Suprapubic skin (tissue), 4 donors: ENCODE results near the gene GRIP2. TPM values are rescaled to one million over a fixed set of nuclear protein-coding genes. Genes with fewer than 3 reads are reported as not detected.

Experiments used
- DNase-seq, 2 donors: peaks; one replicate each; pipeline ENCODE4 v3.0.0-alpha.2; 2019; ENCODE audit warnings: low spot score in 2 of 2
- H3K27ac ChIP-seq: fragments of 200-600 bp; sonication (generic); one replicate; pipeline ENCODE4 v1.5.1; 2019
- H3K27me3 ChIP-seq: fragments of 200-600 bp; sonication (generic); one replicate; pipeline ENCODE4 v1.5.1; 2019
- H3K36me3 ChIP-seq: fragments of 200-600 bp; sonication (generic); one replicate; pipeline ENCODE4 v1.5.1; 2019
- H3K4me1 ChIP-seq: fragments of 200-600 bp; sonication (generic); one replicate; pipeline ENCODE4 v1.5.1; 2019
- H3K4me3 ChIP-seq: fragments of 200-600 bp; sonication (generic); one replicate; pipeline ENCODE4 v1.5.1; 2019; ENCODE audit warnings: mild to moderate bottlenecking
- H3K9me3 ChIP-seq: fragments of 200-600 bp; sonication (generic); one replicate; pipeline ENCODE4 v1.5.1; 2019
- EP300 ChIP-seq: sonication (generic); formaldehyde crosslinking; IDR thresholded peaks from one replicate; pipeline ENCODE4 v1.6.1; 2017; ENCODE audit warnings: antibody characterized with exemption
- POLR2A ChIP-seq, 2 donors: fragments of 450-650 bp; IDR thresholded peaks; one replicate each; pipeline ENCODE4 v1.6.1; 2017; ENCODE audit warnings: antibody characterized with exemption in 2 of 2, mild to moderate bottlenecking in 2 of 2, moderate library complexity in 2 of 2
- POLR2AphosphoS5 ChIP-seq, 3 donors: sonication (generic); formaldehyde crosslinking; IDR thresholded peaks; one replicate each; pipeline ENCODE4 v1.6.1; 2017; ENCODE audit warnings: antibody characterized with exemption in 3 of 3
- WGBS: methylation state at CpG from one replicate; pipeline ENCODE4 v1.1.5; 2018; 5-methylcytosine and 5-hydroxymethylcytosine counted together
- total RNA-seq, 4 donors: library from RNA; depleted of rRNA; stranded (reverse); fragments of >200 nt; gene quantifications; one replicate each; pipeline ENCODE4 v1.1.0, GENCODE V29; 2016
- TF ChIP-seq, protein P1 (sequence below), 2 donors: fragments of 200-600 bp in 1 of 2; fragments of 450-650 bp in 1 of 2; sonication (generic) in 1 of 2; IDR thresholded peaks; one replicate each; pipeline ENCODE4 v1.5.1; 2016 to 2019; ENCODE audit warnings: antibody characterized with exemption in 2 of 2, mild to moderate bottlenecking in 1 of 2, moderate library complexity in 1 of 2

The GRIP2 gene
- total RNA-seq, 4 donors from 2014 or later, result 0.65 to 5.8 (median 3.0) TPM

DNA sequence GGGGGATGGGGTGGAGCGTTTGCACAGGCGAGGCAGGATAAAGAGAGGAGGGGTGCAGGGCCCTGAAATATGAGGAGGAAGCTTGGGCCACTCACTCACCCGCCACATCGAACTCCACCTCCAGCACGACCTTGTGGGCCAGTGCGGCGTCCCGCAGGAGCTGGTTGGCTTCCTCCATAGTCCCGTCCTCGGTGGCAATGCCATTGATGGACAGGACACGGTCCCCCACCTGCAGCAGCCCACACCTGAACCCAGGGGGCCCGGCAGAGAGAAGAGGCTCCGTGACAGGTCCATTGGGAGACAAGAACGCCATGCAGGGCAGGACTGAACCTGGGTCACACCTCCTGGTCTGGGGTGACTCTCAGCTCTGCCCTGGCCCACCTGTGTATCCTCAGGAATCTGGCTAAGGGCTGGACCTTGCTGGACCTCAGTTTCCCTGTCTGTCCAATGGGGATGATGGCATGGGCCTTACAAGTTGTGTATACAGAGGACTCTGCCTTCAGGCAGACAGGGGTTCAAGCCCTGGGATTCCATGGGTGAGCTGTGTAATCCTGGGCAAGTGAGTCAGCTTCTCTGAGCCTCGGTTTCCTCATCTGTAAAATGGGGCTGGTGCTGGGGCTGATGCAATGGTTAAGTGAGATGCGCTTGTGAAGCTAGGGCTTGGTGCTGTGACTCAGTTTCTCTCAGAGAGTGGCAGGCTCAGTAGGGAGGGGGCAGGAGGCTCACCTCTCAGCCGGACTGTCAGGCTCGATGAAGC, 26.4 kb downstream of the GRIP2 start:
- TF ChIP-seq EP300 (no peak), POLR2AphosphoS5 (IDR thresholded peaks at IDR 0.05) (no peak), POLR2A (IDR thresholded peaks at IDR 0.05) (no peak)
- TF ChIP-seq, protein P1, sequence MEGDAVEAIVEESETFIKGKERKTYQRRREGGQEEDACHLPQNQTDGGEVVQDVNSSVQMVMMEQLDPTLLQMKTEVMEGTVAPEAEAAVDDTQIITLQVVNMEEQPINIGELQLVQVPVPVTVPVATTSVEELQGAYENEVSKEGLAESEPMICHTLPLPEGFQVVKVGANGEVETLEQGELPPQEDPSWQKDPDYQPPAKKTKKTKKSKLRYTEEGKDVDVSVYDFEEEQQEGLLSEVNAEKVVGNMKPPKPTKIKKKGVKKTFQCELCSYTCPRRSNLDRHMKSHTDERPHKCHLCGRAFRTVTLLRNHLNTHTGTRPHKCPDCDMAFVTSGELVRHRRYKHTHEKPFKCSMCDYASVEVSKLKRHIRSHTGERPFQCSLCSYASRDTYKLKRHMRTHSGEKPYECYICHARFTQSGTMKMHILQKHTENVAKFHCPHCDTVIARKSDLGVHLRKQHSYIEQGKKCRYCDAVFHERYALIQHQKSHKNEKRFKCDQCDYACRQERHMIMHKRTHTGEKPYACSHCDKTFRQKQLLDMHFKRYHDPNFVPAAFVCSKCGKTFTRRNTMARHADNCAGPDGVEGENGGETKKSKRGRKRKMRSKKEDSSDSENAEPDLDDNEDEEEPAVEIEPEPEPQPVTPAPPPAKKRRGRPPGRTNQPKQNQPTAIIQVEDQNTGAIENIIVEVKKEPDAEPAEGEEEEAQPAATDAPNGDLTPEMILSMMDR (IDR thresholded peaks at IDR 0.05), result no peak
- H3K9me3 ChIP-seq, result no peaks in the 10 kb centered on the region
- peaks cover 3% of the 10 kb centered on the region for H3K4me1 ChIP-seq
- no peaks in the 10 kb centered on the region for H3K27me3 ChIP-seq
- DNase-seq, result peak; percentile 55 to 72
- WGBS, result 76% methylated on average over 13 of the region's 18 CpGs
- H3K4me3 ChIP-seq, result no peak overlapping the region
- H3K27ac ChIP-seq, result no peak overlapping the region
- no peaks in the 10 kb centered on the region for H3K36me3 ChIP-seq

DNA sequence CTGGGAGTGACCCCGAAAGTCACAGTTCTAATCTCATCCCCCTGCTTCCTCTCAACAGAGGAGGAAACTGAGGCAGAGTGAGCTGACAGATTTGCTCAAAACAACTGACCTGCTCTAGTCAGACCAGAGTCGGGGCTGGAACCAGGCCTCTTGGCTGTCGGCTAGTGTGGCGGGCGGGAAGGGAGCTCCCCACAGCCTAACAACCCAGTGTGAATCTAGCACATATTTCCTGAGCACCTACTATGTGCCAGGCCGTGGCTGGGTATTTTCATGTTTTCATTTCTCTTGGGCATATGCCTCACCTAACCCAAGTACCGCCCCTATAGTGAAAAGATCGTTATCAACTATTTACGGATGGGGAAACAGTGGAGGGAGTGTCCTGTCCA, 27.2 kb downstream of the GRIP2 start:
- DNase-seq, result no peak

DNA sequence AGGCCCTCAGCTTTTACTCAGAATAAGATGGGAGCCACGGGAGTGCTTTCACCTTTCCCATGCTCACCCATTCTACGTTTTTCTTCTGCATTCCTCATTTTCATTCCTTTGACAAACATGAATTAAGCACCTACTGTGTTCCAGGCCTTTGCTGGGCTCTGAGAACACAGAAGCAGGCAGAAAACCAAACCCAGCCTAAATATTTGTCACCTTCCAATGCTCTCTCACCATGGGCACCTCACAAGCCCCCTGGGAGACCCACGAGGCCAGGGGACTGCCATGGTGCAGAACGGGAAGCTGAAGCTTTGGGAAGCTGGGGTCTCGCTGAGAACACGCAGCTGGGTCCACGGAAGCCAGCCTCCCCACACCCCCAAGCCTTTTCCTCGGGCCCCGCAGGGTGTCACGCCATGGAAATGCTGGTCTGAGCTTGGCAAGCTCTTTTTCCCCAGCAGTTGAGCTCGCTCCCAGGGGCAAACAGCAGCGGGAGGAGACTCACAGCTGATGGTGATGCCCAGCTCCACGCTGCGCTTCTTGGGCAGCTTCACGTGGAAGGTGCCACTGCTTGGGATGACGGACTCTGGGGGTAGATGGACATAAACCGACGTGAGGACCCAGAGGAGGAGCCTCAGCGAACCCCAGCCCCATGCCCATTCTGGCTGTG, 27.7 kb downstream of the GRIP2 start:
- Histone ChIP-seq H3K27ac (no peak overlapping the region), H3K27me3 (no peaks in the 10 kb centered on the region), H3K4me1 (peaks cover 3% of the 10 kb centered on the region), H3K36me3 (no peaks in the 10 kb centered on the region), H3K9me3 (no peaks in the 10 kb centered on the region), H3K4me3 (no peak overlapping the region)
- 85% methylated on average over 19 of the region's 19 CpGs for WGBS
- peak; percentile 27 to 71 for DNase-seq
- TF ChIP-seq, protein P1 (IDR thresholded peaks at IDR 0.05), result no peak
- TF ChIP-seq POLR2AphosphoS5 (IDR thresholded peaks at IDR 0.05) (no peak), EP300 (no peak), POLR2A (IDR thresholded peaks at IDR 0.05) (no peak)

More for the DNA sequence above, 27.2 kb downstream of the GRIP2 start:
- H3K4me3 ChIP-seq, result no peak overlapping the region
- no peaks in the 10 kb centered on the region for H3K9me3 ChIP-seq
- no peaks in the 10 kb centered on the region for H3K36me3 ChIP-seq
- TF ChIP-seq POLR2AphosphoS5 (IDR thresholded peaks at IDR 0.05) (no peak), EP300 (no peak), POLR2A (IDR thresholded peaks at IDR 0.05) (no peak)
- TF ChIP-seq, protein P1 (IDR thresholded peaks at IDR 0.05), result no peak
- no peak overlapping the region for H3K27ac ChIP-seq
- H3K27me3 ChIP-seq, result no peaks in the 10 kb centered on the region
- peaks cover 3% of the 10 kb centered on the region for H3K4me1 ChIP-seq
- WGBS, result 73% methylated on average over 7 of the region's 9 CpGs

- DNase-seq, result peak; percentile 45 to 76
- no peak overlapping the region for H3K4me3 ChIP-seq
- no peaks in the 10 kb centered on the region for H3K27me3 ChIP-seq
- TF ChIP-seq POLR2A (IDR thresholded peaks at IDR 0.05), result no peak
- no peak for TF ChIP-seq EP300
- no peak for TF ChIP-seq POLR2AphosphoS5 (IDR thresholded peaks at IDR 0.05)
- TF ChIP-seq, protein P1 (IDR thresholded peaks at IDR 0.05), result no peak
- no peaks in the 10 kb centered on the region for H3K36me3 ChIP-seq
- H3K27ac ChIP-seq, result no peak overlapping the region
- 66% methylated on average over 11 of the region's 12 CpGs for WGBS
- peaks cover 3% of the 10 kb centered on the region for H3K4me1 ChIP-seq
- H3K9me3 ChIP-seq, result no peaks in the 10 kb centered on the region
Measured at GRCh38 chr3:14511623-14512280, 28.4 kb downstream of the GRIP2 start.
